ENCODE data around the gene TBX20. TPM values are rescaled to one million over a fixed set of nuclear protein-coding genes. Genes with fewer than 3 reads are reported as not detected.
"Not testable (repeated sequence)": the region's sequence is repeated elsewhere in the genome, so short reads cannot be mapped to it uniquely, and the experiment has no call there.

The TBX20 gene
- polyA plus RNA-seq, 1 donor, result not detected

GRCh38 chr7:35255443-35256255 lies 1.7 kb upstream of the TBX20 start:
- no peak for DNase-seq

- DNase-seq, result no peak
Measured at GRCh38 chr7:35254496-35255442, 869 bp upstream of the TBX20 start.

GRCh38 chr7:35253460-35253709 lies 515 bp downstream of the TBX20 start:
- DNase-seq, result no peak

GRCh38 chr7:35252612-35253459 lies 1.1 kb downstream of the TBX20 start:
- DNase-seq, result no peak

GRCh38 chr7:35251606-35252310 lies 2.1 kb downstream of the TBX20 start:
- no peak for DNase-seq

GRCh38 chr7:35250941-35251340 lies 3.0 kb downstream of the TBX20 start:
- no peak for DNase-seq

- no peak for DNase-seq
Measured at GRCh38 chr7:35250452-35250851, 3.4 kb downstream of the TBX20 start.

- no peak for DNase-seq
Measured at GRCh38 chr7:35249537-35249907, 4.4 kb downstream of the TBX20 start.

GRCh38 chr7:35248576-35249536 lies 5.0 kb downstream of the TBX20 start:
- no peak for DNase-seq

GRCh38 chr7:35246819-35247218 lies 7.1 kb downstream of the TBX20 start:
- no peak for DNase-seq

GRCh38 chr7:35241884-35242283 lies 12.0 kb downstream of the TBX20 start:
- no peak for DNase-seq

- no peak for DNase-seq
Measured at GRCh38 chr7:35241436-35241835, 12.5 kb downstream of the TBX20 start.

GRCh38 chr7:35241008-35241407 lies 12.9 kb downstream of the TBX20 start:
- not testable (repeated sequence) for DNase-seq

GRCh38 chr7:35238456-35238855 lies 15.4 kb downstream of the TBX20 start:
- not testable (repeated sequence) for DNase-seq

- DNase-seq, result no peak
Measured at GRCh38 chr7:35232994-35233393, 20.9 kb downstream of the TBX20 start.

- DNase-seq, result not testable (repeated sequence)
Measured at GRCh38 chr7:35231221-35231620, 22.7 kb downstream of the TBX20 start.

- DNase-seq, result not testable (repeated sequence)
Measured at GRCh38 chr7:35229116-35229780, 24.7 kb downstream of the TBX20 start.

- not testable (repeated sequence) for DNase-seq
Measured at GRCh38 chr7:35228496-35229051, 25.3 kb downstream of the TBX20 start.

GRCh38 chr7:35227438-35227837 lies 26.5 kb downstream of the TBX20 start:
- DNase-seq, result not testable (repeated sequence)

- not testable (repeated sequence) for DNase-seq
Measured at GRCh38 chr7:35222445-35222844, 31.5 kb downstream of the TBX20 start.

All from left kidney (tissue), 2 donors.